OCI-LY3 (cell line): ENCODE measurements around the gene BLOC1S4.

Experiments used
- H2AFZ ChIP-seq: fragments of 200-600, 300-600 bp; shearing (Covaris generic); 2 replicates; pipeline ENCODE4 v1.6.0; 2014; ENCODE audit warnings: antibody characterized with exemption, low read depth, low read length
- H3K27ac ChIP-seq: fragments of 200-600, 300-600 bp; sonication (generic); 2 replicates; pipeline ENCODE4 v1.5.1; 2014; ENCODE audit warnings: mild to moderate bottlenecking, low read length, moderate library complexity, mixed read lengths
- H3K27me3 ChIP-seq: fragments of 200-600, 300-600 bp; sonication (generic); 2 replicates; pipeline ENCODE4 v1.6.1; 2014; ENCODE audit warnings: low read depth, low read length, mixed read lengths
- H3K36me3 ChIP-seq: fragments of 200-600, 300-600 bp; sonication (generic); replicated peaks from 2 replicates; pipeline ENCODE3; 2014; ENCODE audit warnings: low read depth, low read length, mixed read lengths
- H3K4me1 ChIP-seq: fragments of 300-600, 200-600 bp; sonication (generic); 2 replicates; pipeline ENCODE4 v1.6.1; 2014; ENCODE audit warnings: low read length, mixed read lengths
- H3K4me2 ChIP-seq: fragments of 200-600, 300-600 bp; sonication (generic); 2 replicates; pipeline ENCODE4 v1.6.1; 2014; ENCODE audit warnings: low read length, mixed read lengths
- H3K4me3 ChIP-seq: fragments of 300-600, 200-600 bp; sonication (generic); 2 replicates; pipeline ENCODE4 v1.5.1; 2014; ENCODE audit warnings: antibody characterized with exemption, mild to moderate bottlenecking, low read length, moderate library complexity
- H3K79me2 ChIP-seq: fragments of 300-600, 200-600 bp; shearing (Covaris generic); 2 replicates; pipeline ENCODE4 v1.6.1; 2014; ENCODE audit warnings: mild to moderate bottlenecking, low read length, mixed read lengths
- H3K9ac ChIP-seq: fragments of 300-600, 200-600 bp; shearing (Covaris generic); 2 replicates; pipeline ENCODE4 v1.6.0; 2014; ENCODE audit warnings: mild to moderate bottlenecking, low read length, moderate library complexity
- H3K9me3 ChIP-seq: fragments of 200-600, 300-600 bp; shearing (Covaris generic); 2 replicates; pipeline ENCODE4 v1.6.1; 2014; ENCODE audit warnings: low read length, mixed read lengths; ENCODE audit not compliant: insufficient read depth
- H4K20me1 ChIP-seq: fragments of 200-600, 300-600 bp; sonication (generic); 2 replicates; pipeline ENCODE4 v1.6.1; 2016; ENCODE audit warnings: low read length, mixed read lengths; ENCODE audit not compliant: insufficient read depth
- EZH2phosphoT487 ChIP-seq: fragments of 200-600 bp; shearing (Covaris generic); IDR thresholded peaks from 2 replicates; pipeline ENCODE4 v1.6.1; 2018; ENCODE audit warnings: antibody characterized with exemption, mixed run types, low read depth
- TF ChIP-seq, protein P1 (sequence below): fragments of 200-600, 300-600 bp; sonication (generic); IDR thresholded peaks from 2 replicates; pipeline ENCODE4 v1.5.1; 2014; ENCODE audit warnings: antibody characterized with exemption, low read length, low read depth

BLOC1S4 gene

DNA sequence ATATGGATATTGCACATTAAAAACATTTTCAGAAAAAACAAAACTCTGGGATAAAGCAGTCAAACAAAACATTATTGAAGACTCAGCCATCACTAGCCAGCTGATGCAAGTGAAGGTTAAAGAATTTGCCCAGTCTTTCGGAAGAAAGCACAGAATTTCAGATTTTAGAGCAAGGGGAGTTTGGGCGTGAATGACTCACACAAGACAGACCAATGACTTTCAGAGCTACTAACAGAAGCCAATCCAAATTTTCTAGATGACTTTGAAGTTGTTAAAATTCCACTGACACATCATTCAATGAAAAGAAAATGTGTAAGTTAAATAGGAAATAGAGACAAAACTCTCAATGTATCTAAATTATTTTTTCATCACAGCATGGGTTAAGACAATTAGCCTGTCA is 10.3 kb upstream of the BLOC1S4 start:
- no peak overlapping the region for H3K27ac ChIP-seq
- no peak overlapping the region for H3K9ac ChIP-seq
- no peak overlapping the region for H2AFZ ChIP-seq
- no peaks in the 10 kb centered on the region for H3K27me3 ChIP-seq
- H3K9me3 ChIP-seq, result no peaks in the 10 kb centered on the region
- peaks cover 63% of the 10 kb centered on the region for H3K79me2 ChIP-seq
- TF ChIP-seq EZH2phosphoT487, result no peak
- TF ChIP-seq, protein P1, sequence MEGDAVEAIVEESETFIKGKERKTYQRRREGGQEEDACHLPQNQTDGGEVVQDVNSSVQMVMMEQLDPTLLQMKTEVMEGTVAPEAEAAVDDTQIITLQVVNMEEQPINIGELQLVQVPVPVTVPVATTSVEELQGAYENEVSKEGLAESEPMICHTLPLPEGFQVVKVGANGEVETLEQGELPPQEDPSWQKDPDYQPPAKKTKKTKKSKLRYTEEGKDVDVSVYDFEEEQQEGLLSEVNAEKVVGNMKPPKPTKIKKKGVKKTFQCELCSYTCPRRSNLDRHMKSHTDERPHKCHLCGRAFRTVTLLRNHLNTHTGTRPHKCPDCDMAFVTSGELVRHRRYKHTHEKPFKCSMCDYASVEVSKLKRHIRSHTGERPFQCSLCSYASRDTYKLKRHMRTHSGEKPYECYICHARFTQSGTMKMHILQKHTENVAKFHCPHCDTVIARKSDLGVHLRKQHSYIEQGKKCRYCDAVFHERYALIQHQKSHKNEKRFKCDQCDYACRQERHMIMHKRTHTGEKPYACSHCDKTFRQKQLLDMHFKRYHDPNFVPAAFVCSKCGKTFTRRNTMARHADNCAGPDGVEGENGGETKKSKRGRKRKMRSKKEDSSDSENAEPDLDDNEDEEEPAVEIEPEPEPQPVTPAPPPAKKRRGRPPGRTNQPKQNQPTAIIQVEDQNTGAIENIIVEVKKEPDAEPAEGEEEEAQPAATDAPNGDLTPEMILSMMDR, result no peak
- peaks cover 17% of the 10 kb centered on the region for H3K4me1 ChIP-seq
- H3K36me3 ChIP-seq, result peaks cover 40% of the 10 kb centered on the region
- H4K20me1 ChIP-seq, result no peaks in the 10 kb centered on the region
- H3K4me3 ChIP-seq, result no peak overlapping the region
- no peak overlapping the region for H3K4me2 ChIP-seq

DNA sequence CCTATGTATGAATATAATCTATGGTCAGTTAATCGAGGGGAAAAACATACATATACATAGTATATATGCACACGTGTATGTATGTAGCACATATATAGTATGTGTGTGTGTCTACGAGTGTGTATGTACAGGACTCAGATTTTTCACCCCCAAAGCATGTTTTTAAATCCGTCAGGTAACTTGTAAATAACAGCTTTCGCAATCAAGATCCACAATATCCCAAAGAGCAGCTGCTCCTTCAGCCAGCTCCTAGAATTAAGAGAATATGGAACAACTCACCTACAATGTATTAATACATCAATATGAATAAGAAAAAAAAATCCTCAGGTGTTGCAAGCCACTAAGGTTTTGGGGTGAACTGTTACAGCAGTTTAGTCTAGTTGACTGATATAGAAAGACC is 9.8 kb upstream of the BLOC1S4 start:
- H3K79me2 ChIP-seq, result peaks cover 63% of the 10 kb centered on the region
- no peak for TF ChIP-seq EZH2phosphoT487
- TF ChIP-seq, protein P1, result no peak
- peaks cover 40% of the 10 kb centered on the region for H3K36me3 ChIP-seq
- no peaks in the 10 kb centered on the region for H4K20me1 ChIP-seq
- H2AFZ ChIP-seq, result no peak overlapping the region
- no peak overlapping the region for H3K4me2 ChIP-seq
- H3K27me3 ChIP-seq, result no peaks in the 10 kb centered on the region
- peaks cover 22% of the 10 kb centered on the region for H3K4me1 ChIP-seq
- H3K4me3 ChIP-seq, result no peak overlapping the region
- no peak overlapping the region for H3K27ac ChIP-seq
- H3K9me3 ChIP-seq, result no peaks in the 10 kb centered on the region
- H3K9ac ChIP-seq, result no peak overlapping the region

DNA sequence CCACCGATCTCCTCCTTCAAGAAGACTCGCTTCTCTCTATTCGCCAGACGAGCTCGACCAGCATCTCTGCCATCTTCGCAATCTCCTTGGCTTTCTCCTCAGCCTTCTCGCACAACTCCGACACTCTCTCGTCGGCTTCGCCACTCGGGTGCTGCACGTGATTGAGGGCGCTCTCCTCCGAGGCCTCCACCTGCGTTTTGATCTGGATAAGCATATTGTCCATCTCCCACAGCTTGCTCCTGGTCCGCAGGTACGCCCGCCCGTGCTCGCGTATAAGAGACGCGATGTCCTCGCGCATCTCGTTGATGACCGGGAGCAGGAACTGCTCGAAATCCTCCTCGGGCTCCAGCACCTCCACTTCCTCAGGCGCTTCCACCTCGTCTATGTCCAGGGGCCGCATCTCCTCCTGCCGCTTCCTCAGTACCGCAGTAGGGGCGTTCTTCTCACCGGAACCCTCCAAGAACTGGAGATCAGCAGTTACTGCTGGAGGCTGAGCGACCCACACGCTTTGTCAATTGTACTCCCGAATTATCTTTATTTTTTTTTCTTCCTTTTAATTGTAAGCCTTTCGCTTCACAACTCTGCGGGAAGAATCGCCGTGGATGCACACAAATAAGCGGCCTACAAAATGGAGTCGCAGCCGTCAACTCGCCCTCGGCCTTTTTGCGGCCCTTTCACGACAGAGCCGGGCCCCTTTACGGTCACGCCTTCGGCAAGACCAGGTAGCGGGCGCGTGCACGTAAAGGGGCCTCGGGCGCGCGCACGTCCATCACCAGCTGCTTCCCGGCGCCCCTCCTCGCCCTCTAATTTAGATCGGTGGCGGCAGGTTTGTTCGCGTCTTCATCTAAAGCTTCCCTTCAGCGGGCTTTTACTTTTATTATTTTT is 6.5 kb upstream of the BLOC1S4 start, which contains the start of gene MRFAP1L1:
Gene MRFAP1L1 (minus strand): TSS at position 636 of the 885 bp plus-strand sequence. CDS start 236 bp downstream, at position 400.
- peaks cover 32% of the 10 kb centered on the region for H3K36me3 ChIP-seq
- no peaks in the 10 kb centered on the region for H3K27me3 ChIP-seq
- H4K20me1 ChIP-seq, result no peaks in the 10 kb centered on the region
- peak within 1 kb of the TSS; percentile 69 for H2AFZ ChIP-seq
- H3K27ac ChIP-seq, result peak within 1 kb of the TSS; percentile 72
- peaks cover 50% of the 10 kb centered on the region for H3K79me2 ChIP-seq
- no peak for TF ChIP-seq EZH2phosphoT487
- TF ChIP-seq, protein P1, result no peak
- H3K4me2 ChIP-seq, result peak within 1 kb of the TSS; percentile 89
- H3K9ac ChIP-seq, result peak within 1 kb of the TSS; percentile 85
- H3K9me3 ChIP-seq, result no peaks in the 10 kb centered on the region
- H3K4me1 ChIP-seq, result peaks cover 23% of the 10 kb centered on the region
- H3K4me3 ChIP-seq, result peak within 1 kb of the TSS; percentile 94

DNA sequence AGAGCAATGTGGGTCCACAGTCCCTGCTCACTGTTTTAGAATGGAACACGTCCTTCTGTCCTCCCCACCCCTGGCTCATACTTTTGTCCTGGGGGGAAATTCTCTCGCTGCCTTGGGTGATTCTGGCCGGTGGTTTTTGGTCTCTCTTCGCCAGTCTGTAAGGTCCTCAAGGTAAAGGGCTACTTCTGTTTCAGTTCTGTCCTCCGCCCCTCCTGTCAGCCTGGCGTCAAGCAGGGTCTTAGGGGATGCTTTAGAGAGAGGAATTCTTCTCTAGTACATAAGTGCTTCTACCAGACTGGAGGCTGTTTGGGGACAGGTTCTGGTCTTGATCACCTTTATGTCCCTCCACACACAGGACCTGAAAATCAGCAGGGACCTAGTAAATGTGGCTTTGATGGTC is 5.7 kb upstream of the BLOC1S4 start:
- no peak overlapping the region for H3K27ac ChIP-seq
- H2AFZ ChIP-seq, result peak overlapping the region; percentile 39
- TF ChIP-seq, protein P1, result no peak
- TF ChIP-seq EZH2phosphoT487, result no peak

More for the DNA sequence above, 5.7 kb upstream of the BLOC1S4 start:
- Histone ChIP-seq H3K4me2 (peak overlapping the region; percentile 85), H3K4me3 (peak overlapping the region; percentile 94), H4K20me1 (no peaks in the 10 kb centered on the region), H3K79me2 (peaks cover 43% of the 10 kb centered on the region), H3K9me3 (no peaks in the 10 kb centered on the region), H3K9ac (peak overlapping the region; percentile 68), H3K36me3 (peaks cover 31% of the 10 kb centered on the region), H3K27me3 (no peaks in the 10 kb centered on the region), H3K4me1 (peaks cover 29% of the 10 kb centered on the region)
